ENCODE results near the gene WDR44.

- TF ChIP-seq POLR2A (IDR thresholded peaks at IDR 0.05) (no peak), CTCF (IDR thresholded peaks at IDR 0.05) (no peak)
Measured at GRCh38 chrX:118383120-118383519, 37.2 kb downstream of the WDR44 start.

Data from esophagus squamous epithelium (tissue), 4 donors.